Calu3 (cell line): ENCODE measurements around the gene RCAN3. TPM values are rescaled to one million over a fixed set of nuclear protein-coding genes. Genes with fewer than 3 reads are reported as not detected.

ENCODE experiments used
- BruUV-seq: library from RNA; stranded (reverse); fragments of 400-500 nt; replicated peaks from 2 replicates; lab custom pipeline; 2021; lab: Mats Ljungman, UMichigan
- CTCF ChIA-PET: fragments of 300-600 bp; sonication (Branson Sonifier 250); formaldehyde crosslinking; loops from one replicate; lab custom pipeline; 2022; ENCODE audit warnings: antibody characterized with exemption; lab: Charles Lee
- DNase-seq: peaks from one replicate; pipeline ENCODE4 v3.0.0; 2022
- H3K27ac Mint-ChIP-seq: one replicate; pipeline ENCODE4 v1.8.0; 2022; ENCODE audit warnings: mixed read lengths; ENCODE audit not compliant: unreplicated experiment
- H3K27me3 Mint-ChIP-seq: one replicate; pipeline ENCODE4 v1.8.0; 2022; ENCODE audit warnings: mixed read lengths; ENCODE audit not compliant: unreplicated experiment
- H3K36me3 Mint-ChIP-seq: one replicate; pipeline ENCODE4 v1.8.0; 2022; ENCODE audit warnings: mild to moderate bottlenecking, moderate library complexity, mixed read lengths; ENCODE audit not compliant: insufficient read depth, unreplicated experiment
- H3K4me1 Mint-ChIP-seq: one replicate; pipeline ENCODE4 v1.8.0; 2022; ENCODE audit warnings: mild to moderate bottlenecking, low read depth, mixed read lengths; ENCODE audit not compliant: unreplicated experiment
- H3K4me3 Mint-ChIP-seq: one replicate; pipeline ENCODE4 v1.8.0; 2022; ENCODE audit warnings: mild to moderate bottlenecking, low read depth, moderate library complexity, mixed read lengths; ENCODE audit not compliant: unreplicated experiment
- H3K9me3 Mint-ChIP-seq: one replicate; pipeline ENCODE4 v1.8.0; 2022; ENCODE audit warnings: low read depth, mixed read lengths; ENCODE audit not compliant: unreplicated experiment
- intact Hi-C: fragments of 100-400 bp; cut with micrococcal nuclease; formaldehyde crosslinking; loops from one replicate; pipeline ENCODE4 v1.10.0; 2022; ENCODE audit not compliant: unreplicated experiment
- total RNA-seq: library from RNA; stranded (reverse); gene quantifications from 2 replicates; pipeline ENCODE4 v1.2.3, GENCODE V29; 2022
- TF ChIP-seq, protein P1 (sequence below): fragments of 200-600 bp; IDR thresholded peaks from one replicate; pipeline ENCODE4 v1.8.0; 2022; ENCODE audit warnings: antibody characterized with exemption; ENCODE audit not compliant: unreplicated experiment

The RCAN3 gene
- total RNA-seq, 1 experiment from 2014 or later, result 15.3 TPM

DNA sequence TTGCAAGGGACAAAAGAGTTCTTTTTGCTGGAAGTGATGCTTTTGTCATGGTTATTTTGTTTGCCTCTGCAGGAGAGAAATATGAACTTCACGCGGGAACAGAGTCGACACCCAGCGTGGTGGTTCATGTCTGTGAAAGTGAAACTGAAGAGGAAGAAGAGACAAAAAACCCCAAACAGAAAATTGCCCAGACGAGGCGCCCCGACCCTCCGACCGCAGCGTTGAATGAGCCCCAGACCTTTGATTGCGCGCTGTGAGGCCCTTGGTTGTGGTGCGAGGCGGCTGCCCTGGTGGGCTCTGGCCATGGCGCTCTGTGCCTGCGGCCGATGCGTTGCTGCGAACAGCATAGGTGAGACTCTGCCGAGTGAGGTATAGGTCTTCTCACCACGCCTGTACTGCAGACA lies 32.4 kb downstream of the RCAN3 start:
- peaks cover 12% of the 10 kb centered on the region for H3K4me1 Mint-ChIP-seq
- DNase-seq, result no peak
- TF ChIP-seq, protein P1, sequence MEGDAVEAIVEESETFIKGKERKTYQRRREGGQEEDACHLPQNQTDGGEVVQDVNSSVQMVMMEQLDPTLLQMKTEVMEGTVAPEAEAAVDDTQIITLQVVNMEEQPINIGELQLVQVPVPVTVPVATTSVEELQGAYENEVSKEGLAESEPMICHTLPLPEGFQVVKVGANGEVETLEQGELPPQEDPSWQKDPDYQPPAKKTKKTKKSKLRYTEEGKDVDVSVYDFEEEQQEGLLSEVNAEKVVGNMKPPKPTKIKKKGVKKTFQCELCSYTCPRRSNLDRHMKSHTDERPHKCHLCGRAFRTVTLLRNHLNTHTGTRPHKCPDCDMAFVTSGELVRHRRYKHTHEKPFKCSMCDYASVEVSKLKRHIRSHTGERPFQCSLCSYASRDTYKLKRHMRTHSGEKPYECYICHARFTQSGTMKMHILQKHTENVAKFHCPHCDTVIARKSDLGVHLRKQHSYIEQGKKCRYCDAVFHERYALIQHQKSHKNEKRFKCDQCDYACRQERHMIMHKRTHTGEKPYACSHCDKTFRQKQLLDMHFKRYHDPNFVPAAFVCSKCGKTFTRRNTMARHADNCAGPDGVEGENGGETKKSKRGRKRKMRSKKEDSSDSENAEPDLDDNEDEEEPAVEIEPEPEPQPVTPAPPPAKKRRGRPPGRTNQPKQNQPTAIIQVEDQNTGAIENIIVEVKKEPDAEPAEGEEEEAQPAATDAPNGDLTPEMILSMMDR, result no peak
- no peaks in the 10 kb centered on the region for H3K9me3 Mint-ChIP-seq
- H3K27me3 Mint-ChIP-seq, result no peaks in the 10 kb centered on the region
- no peak overlapping the region for H3K27ac Mint-ChIP-seq
- intact Hi-C loops, result no loop called here
- no peak overlapping the region for H3K4me3 Mint-ChIP-seq
- CTCF ChIA-PET, result no interaction called here
- peaks cover 14% of the 10 kb centered on the region for H3K36me3 Mint-ChIP-seq
- BruUV-seq, result no TSS peak

DNA sequence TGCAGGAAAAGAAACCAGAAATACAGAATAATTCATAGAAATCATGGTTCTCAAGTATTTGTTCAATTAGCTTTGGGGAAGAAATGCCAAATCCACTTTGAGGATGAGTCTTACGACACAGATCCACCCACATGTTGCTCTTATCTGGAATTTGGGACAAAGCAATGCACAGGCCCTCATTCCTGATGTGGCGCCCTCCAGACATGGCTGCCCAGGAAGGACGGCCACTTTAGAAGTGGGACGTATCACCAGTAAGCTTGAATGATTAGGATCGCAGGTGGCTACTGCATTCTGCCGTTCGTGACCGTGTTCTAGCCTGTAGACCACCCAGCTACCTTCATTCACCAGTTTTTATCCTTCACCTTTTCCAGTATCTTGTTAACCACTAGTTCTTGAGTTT lies 33.1 kb downstream of the RCAN3 start:
- CTCF ChIA-PET, result interaction anchor here (1.0 to 1.4 kb wide), 2 partner anchors 21 to 40 kb away, joined by 3 read pairs; no protein-coding TSS in a partner anchor
- Mint-ChIP-seq H3K9me3 (no peaks in the 10 kb centered on the region), H3K36me3 (peaks cover 14% of the 10 kb centered on the region), H3K27me3 (no peaks in the 10 kb centered on the region), H3K27ac (no peak overlapping the region), H3K4me1 (peaks cover 20% of the 10 kb centered on the region), H3K4me3 (no peak overlapping the region)
- TF ChIP-seq, protein P1, result no peak
- DNase-seq, result no peak
- BruUV-seq, result no TSS peak
- intact Hi-C loops, result no loop called here

DNA sequence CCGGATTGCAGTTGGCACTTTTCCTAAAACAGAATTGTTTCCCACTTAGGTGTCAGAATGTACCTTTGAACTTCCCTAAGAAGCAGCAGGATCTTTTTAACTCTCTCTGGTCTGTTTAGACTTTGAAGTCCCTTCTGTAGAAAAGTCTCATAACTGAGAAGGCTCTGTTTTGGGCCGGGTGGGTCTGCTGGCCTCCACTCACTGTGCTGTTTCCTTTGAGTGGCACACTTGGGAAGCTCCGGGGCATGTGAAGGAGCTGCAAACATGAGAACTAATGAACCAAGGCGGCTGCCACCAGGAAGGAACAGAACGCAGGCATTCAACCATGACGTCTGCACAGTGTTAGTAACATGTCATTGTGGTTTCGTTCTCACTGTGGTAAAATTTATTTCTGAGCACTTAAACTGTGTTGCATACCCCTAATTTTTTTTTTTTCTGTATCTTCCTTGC lies 33.8 kb downstream of the RCAN3 start:
- peak overlapping the region; percentile 17 for H3K4me3 Mint-ChIP-seq
- no peaks in the 10 kb centered on the region for H3K27me3 Mint-ChIP-seq
- TF ChIP-seq, protein P1, result no peak
- H3K27ac Mint-ChIP-seq, result peak overlapping the region; percentile 40
- peaks cover 17% of the 10 kb centered on the region for H3K36me3 Mint-ChIP-seq
- peaks cover 22% of the 10 kb centered on the region for H3K4me1 Mint-ChIP-seq
- intact Hi-C loops, result no loop called here
- BruUV-seq, result no TSS peak
- CTCF ChIA-PET, result interaction anchor here (1.0 to 1.4 kb wide), 2 partner anchors 21 to 40 kb away, joined by 3 read pairs; no protein-coding TSS in a partner anchor
- no peaks in the 10 kb centered on the region for H3K9me3 Mint-ChIP-seq
- DNase-seq, result no peak

DNA sequence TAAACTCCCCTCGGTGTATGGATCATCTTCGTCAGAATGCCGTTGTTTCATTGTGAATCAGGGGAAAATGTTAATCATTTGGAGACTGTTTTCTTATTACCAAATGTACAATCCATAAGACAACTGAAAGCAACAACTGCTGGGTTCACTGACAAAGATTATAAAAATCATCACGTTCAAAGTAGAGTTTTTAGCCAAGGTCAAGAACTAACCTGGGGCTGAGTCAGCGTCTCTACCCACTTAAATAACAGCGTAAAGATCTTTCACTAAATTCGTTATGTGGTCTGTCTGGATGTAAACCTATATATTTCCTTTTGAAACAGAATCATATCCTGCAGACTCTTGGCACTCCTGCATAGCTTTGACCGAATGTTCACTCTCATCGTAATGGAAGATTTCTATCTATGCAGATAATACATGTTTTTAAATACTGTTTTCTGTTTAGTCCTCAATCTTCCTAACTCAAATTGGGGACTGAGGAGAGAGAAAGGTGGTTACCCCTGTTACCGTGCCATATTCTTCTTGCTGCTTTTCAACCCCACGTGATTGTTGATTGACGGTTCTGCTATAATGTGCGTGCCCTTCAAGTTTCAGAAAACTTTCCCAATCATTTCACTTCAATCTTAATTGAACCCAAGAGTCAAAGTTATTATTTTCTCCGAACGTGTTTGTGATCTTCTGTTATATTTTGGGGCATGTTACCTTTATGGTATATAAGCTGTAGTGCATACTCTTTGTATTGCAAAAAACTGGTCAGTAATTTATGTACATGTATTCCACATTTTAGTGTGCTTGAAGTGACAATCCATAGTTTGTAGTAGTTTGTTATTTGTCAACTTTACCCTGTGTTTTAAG lies 37.6 kb downstream of the RCAN3 start:
- no TSS peak for BruUV-seq
- H3K9me3 Mint-ChIP-seq, result no peaks in the 10 kb centered on the region
- DNase-seq, result no peak
- peaks cover 46% of the 10 kb centered on the region for H3K4me1 Mint-ChIP-seq
- TF ChIP-seq, protein P1, result no peak
- CTCF ChIA-PET, result interaction anchor here (0.6 to 2.0 kb wide), 7 partner anchors 18 to 94 kb away, joined by 3 to 18 read pairs (median 3); no protein-coding TSS in a partner anchor
- no peaks in the 10 kb centered on the region for H3K27me3 Mint-ChIP-seq
- H3K27ac Mint-ChIP-seq, result peak overlapping the region; percentile 84
- intact Hi-C loops, result loop anchor here (5.0 to 10.0 kb wide), 2 partner anchors 55 to 97 kb away; no protein-coding TSS in a partner anchor
- H3K36me3 Mint-ChIP-seq, result peaks cover 28% of the 10 kb centered on the region
- H3K4me3 Mint-ChIP-seq, result peak overlapping the region; percentile 40
